CD4-positive, alpha-beta T cell treated with Interleukin-1 beta for 1 hour (primary cell): Measurements from ENCODE around the gene RIMBP2.

Experiments
- DNase-seq, 2 donors: peaks; one replicate each; pipeline ENCODE4 v3.0.0-alpha.2; 2020 to 2022

The RIMBP2 gene

GRCh38 chr12:130525384-130526172 lies 190.5 kb downstream of the RIMBP2 start:
- DNase-seq: no peak

GRCh38 chr12:130524759-130525158 lies 191.3 kb downstream of the RIMBP2 start:
- no peak for DNase-seq

GRCh38 chr12:130523863-130524614 lies 192.1 kb downstream of the RIMBP2 start:
- DNase-seq: no peak

- no peak for DNase-seq
These were observed 192.9 kb downstream of the RIMBP2 start for GRCh38 chr12:130523208-130523607.

- no peak for DNase-seq
These were observed 193.8 kb downstream of the RIMBP2 start for GRCh38 chr12:130522244-130522834.

GRCh38 chr12:130521375-130522124 lies 194.5 kb downstream of the RIMBP2 start:
- DNase-seq: no peak

- no peak for DNase-seq
These were observed 195.3 kb downstream of the RIMBP2 start for GRCh38 chr12:130520784-130521183.

GRCh38 chr12:130517588-130517987 lies 198.5 kb downstream of the RIMBP2 start:
- DNase-seq: no peak

GRCh38 chr12:130514149-130514551 lies 201.9 kb downstream of the RIMBP2 start:
- DNase-seq: no peak

- DNase-seq: no peak
These were observed 202.5 kb downstream of the RIMBP2 start for GRCh38 chr12:130513556-130513955.

GRCh38 chr12:130511285-130511684 lies 204.8 kb downstream of the RIMBP2 start:
- DNase-seq: no peak

- DNase-seq: no peak
These were observed 206.6 kb downstream of the RIMBP2 start for GRCh38 chr12:130509454-130509853.

GRCh38 chr12:130508847-130509246 lies 207.3 kb downstream of the RIMBP2 start:
- DNase-seq: no peak

GRCh38 chr12:130508318-130508717 lies 207.8 kb downstream of the RIMBP2 start:
- no peak for DNase-seq

GRCh38 chr12:130506844-130507243 lies 209.3 kb downstream of the RIMBP2 start:
- DNase-seq: no peak

GRCh38 chr12:130504840-130505175 lies 211.3 kb downstream of the RIMBP2 start:
- DNase-seq: no peak

- DNase-seq: no peak
These were observed 211.8 kb downstream of the RIMBP2 start for GRCh38 chr12:130504110-130504839.

GRCh38 chr12:130501821-130502220 lies 214.3 kb downstream of the RIMBP2 start:
- DNase-seq: no peak

- no peak for DNase-seq
These were observed 215.2 kb downstream of the RIMBP2 start for GRCh38 chr12:130500835-130501330.

- DNase-seq: no peak
These were observed 216.6 kb downstream of the RIMBP2 start for GRCh38 chr12:130499474-130499873.

GRCh38 chr12:130498589-130499385 lies 217.3 kb downstream of the RIMBP2 start:
- DNase-seq: no peak
